Measurements from ENCODE around the gene EMILIN2. TPM values are rescaled to one million over a fixed set of nuclear protein-coding genes. Genes with fewer than 3 reads are reported as not detected.

The EMILIN2 gene
- total RNA-seq, 4 donors from 2014 or later, result 10.8 to 24.2 (median 16.7) TPM

GRCh38 chr18:2845172-2845571 is 1.6 kb upstream of the EMILIN2 start:
- peaks cover 0 to 49% (median 18%) of the 10 kb centered on the region in 4 donors for H3K27me3 ChIP-seq
- no peak for DNase-seq (ENCODE audit: extremely low spot score)
- intact Hi-C loops (cut with DNase I), result no loop called here

GRCh38 chr18:2847317-2848246 is 776 bp downstream of the EMILIN2 start:
- Histone ChIP-seq H3K4me1 (peaks cover 14 to 34% (median 24%) of the 10 kb centered on the region in 4 donors), H3K36me3 (no peaks in the 10 kb centered on the region), H3K9me3 (no peaks in the 10 kb centered on the region), H3K4me3 (peak overlapping the region; percentile 57 to 67 (median 58)), H3K27me3 (peaks cover 0 to 53% (median 18%) of the 10 kb centered on the region in 4 donors), H3K27ac (replicated peaks in 1 of 4) (peak overlapping the region; percentile 70 to 77 (median 74))
- no peak for TF ChIP-seq EP300 (IDR thresholded peaks at IDR 0.05)
- no peak for TF ChIP-seq POLR2A (IDR thresholded peaks at IDR 0.05; ENCODE audit: low read depth)
- TF ChIP-seq CTCF (IDR thresholded peaks at IDR 0.05), result no peak
- TF ChIP-seq POLR2AphosphoS5 (IDR thresholded peaks at IDR 0.05), result no peak
- WGBS, result under 1% methylated on average over 24 of the region's 80 CpGs
- intact Hi-C loops (cut with DNase I), result no loop called here
- no peak for DNase-seq (ENCODE audit: extremely low spot score)

More at GRCh38 chr18:2845172-2845571, 1.6 kb upstream of the EMILIN2 start:
- Histone ChIP-seq H3K4me1 (peaks cover 14 to 34% (median 24%) of the 10 kb centered on the region in 4 donors), H3K27ac (replicated peaks in 1 of 4) (no peak overlapping the region), H3K36me3 (no peaks in the 10 kb centered on the region), H3K9me3 (no peaks in the 10 kb centered on the region), H3K4me3 (no peak overlapping the region)
- TF ChIP-seq CTCF (IDR thresholded peaks at IDR 0.05) (no peak), POLR2A (IDR thresholded peaks at IDR 0.05; ENCODE audit: low read depth) (no peak), EP300 (IDR thresholded peaks at IDR 0.05) (no peak), POLR2AphosphoS5 (IDR thresholded peaks at IDR 0.05) (no peak)
- 76% methylated on average over 4 of the region's 4 CpGs for whole genome bisulfite sequencing

- peaks cover 14 to 35% (median 24%) of the 10 kb centered on the region in 4 donors for H3K4me1 ChIP-seq
- intact Hi-C loops (cut with DNase I), result no loop called here
- peaks cover 0 to 53% (median 18%) of the 10 kb centered on the region in 4 donors for H3K27me3 ChIP-seq
- no peak for DNase-seq (ENCODE audit: extremely low spot score)
- 37% methylated on average over 17 of the region's 17 CpGs for WGBS
- peak overlapping the region; percentile 57 to 67 (median 58) for H3K4me3 ChIP-seq
- H3K9me3 ChIP-seq, result no peaks in the 10 kb centered on the region
- H3K36me3 ChIP-seq, result no peaks in the 10 kb centered on the region
- H3K27ac ChIP-seq (replicated peaks in 1 of 4), result peak overlapping the region; percentile 70 to 77 (median 74)
- no peak for TF ChIP-seq POLR2A (IDR thresholded peaks at IDR 0.05; ENCODE audit: low read depth)
- TF ChIP-seq CTCF (IDR thresholded peaks at IDR 0.05), result no peak
- TF ChIP-seq EP300 (IDR thresholded peaks at IDR 0.05), result no peak
- TF ChIP-seq POLR2AphosphoS5 (IDR thresholded peaks at IDR 0.05), result no peak
Observed at GRCh38 chr18:2848247-2849246, 1.7 kb downstream of the EMILIN2 start.

- DNase-seq (ENCODE audit: extremely low spot score), result no peak
- WGBS, result 91% methylated on average over 2 of the region's 2 CpGs
- no peaks in the 10 kb centered on the region for H3K36me3 ChIP-seq
- H3K4me1 ChIP-seq, result peaks cover 17 to 57% (median 36%) of the 10 kb centered on the region in 4 donors
- no peak overlapping the region for H3K27ac ChIP-seq (replicated peaks in 1 of 4)
- no peak overlapping the region for H3K4me3 ChIP-seq
- H3K9me3 ChIP-seq, result no peaks in the 10 kb centered on the region
- intact Hi-C loops (cut with DNase I), result no loop called here
- H3K27me3 ChIP-seq, result peaks cover 0 to 39% (median 18%) of the 10 kb centered on the region in 4 donors
- TF ChIP-seq EP300 (IDR thresholded peaks at IDR 0.05) (no peak), POLR2A (IDR thresholded peaks at IDR 0.05; ENCODE audit: low read depth) (no peak), CTCF (IDR thresholded peaks at IDR 0.05) (no peak), POLR2AphosphoS5 (IDR thresholded peaks at IDR 0.05) (no peak)
Observed at GRCh38 chr18:2850816-2851215, 4.0 kb downstream of the EMILIN2 start.
